Measurements from ENCODE around the gene BLMH. TPM values are rescaled to one million over a fixed set of nuclear protein-coding genes. Genes with fewer than 3 reads are reported as not detected.

The BLMH gene, protein sequence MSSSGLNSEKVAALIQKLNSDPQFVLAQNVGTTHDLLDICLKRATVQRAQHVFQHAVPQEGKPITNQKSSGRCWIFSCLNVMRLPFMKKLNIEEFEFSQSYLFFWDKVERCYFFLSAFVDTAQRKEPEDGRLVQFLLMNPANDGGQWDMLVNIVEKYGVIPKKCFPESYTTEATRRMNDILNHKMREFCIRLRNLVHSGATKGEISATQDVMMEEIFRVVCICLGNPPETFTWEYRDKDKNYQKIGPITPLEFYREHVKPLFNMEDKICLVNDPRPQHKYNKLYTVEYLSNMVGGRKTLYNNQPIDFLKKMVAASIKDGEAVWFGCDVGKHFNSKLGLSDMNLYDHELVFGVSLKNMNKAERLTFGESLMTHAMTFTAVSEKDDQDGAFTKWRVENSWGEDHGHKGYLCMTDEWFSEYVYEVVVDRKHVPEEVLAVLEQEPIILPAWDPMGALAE
- 94.3 and 100 TPM in 2 replicates for total RNA-seq (2021)
- Bru-seq, nascent RNA, result percentile 88 among the genes with signal in this experiment
- BruChase-seq, experiment 1, labeled RNA remaining after a 2-hour chase, result percentile 81 among the genes with signal in this experiment
- percentile 85 among the genes with signal in this experiment for BruChase-seq, experiment 2, labeled RNA remaining after a 6-hour chase
- long read RNA-seq, transcript BLMH-206 (1 exons, 2,079 nt), result minor isoform, 9 of 220 reads
- long read RNA-seq, transcript BLMH-201 (12 exons, 2,365 nt), result major isoform, 178 of 220 reads
- long read RNA-seq, partial matches to known transcripts, result 12 of 220 reads
- long read RNA-seq, other reads (novel, unspliced or antisense), result 19 of 220 reads

DNA sequence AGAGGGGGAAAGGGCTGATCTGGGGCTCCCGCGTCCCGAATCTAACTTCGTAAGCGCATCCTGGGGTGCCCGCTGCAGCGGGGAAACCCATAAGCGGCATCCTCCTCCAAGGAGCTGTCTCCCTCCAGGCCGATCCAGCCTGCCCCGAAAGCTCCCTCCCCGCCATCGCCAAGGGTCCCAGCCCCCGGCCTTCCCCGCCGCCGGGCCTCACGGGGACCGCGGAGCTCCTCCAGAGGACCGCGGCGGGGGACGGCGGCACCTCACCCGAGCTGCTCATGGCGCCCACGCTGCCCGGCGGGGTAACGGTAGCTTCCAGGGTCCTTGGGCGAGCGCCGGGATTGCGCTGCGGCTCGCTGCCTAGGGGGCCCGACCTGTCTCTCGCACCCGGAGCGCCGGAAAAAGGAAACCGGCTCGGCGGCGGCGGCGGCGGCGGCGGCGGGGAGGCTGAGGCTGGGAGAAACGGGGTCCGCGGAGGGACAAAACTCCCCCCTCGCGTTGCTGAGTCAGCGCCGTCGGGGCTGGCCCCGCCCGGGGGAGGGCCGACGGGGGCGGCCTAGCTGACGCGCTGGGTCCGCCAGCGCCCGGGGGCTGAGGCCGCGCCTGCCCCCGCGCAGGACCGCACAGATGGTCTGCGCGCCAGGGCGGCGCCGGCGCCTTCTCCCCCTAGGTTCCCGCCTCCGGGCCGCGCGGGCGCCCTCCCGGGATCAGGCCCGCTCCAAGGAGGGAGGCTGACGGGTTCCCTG lies at the start of gene BLMH:
TSS of gene BLMH (minus strand) at position 402 of the 743 bp plus-strand sequence. CDS start at position 277, 125 bp downstream.
- Histone ChIP-seq H3K4me3 (ENCODE audit: low read depth, low read length, poor library complexity, severe bottlenecking) (peak within 1 kb of the TSS; percentile 85), H3K36me3 (ENCODE audit: insufficient read depth, low read length, poor library complexity, severe bottlenecking) (peaks cover 25% of the 10 kb centered on the region), H3K9me3 (ENCODE audit: low read depth, low read length, poor library complexity, severe bottlenecking) (no peaks in the 10 kb centered on the region), H3K27ac (ENCODE audit: low read depth, low read length, poor library complexity, severe bottlenecking) (peak within 1 kb of the TSS; percentile 81), H3K4me1 (ENCODE audit: insufficient read depth, low read length, poor library complexity, severe bottlenecking) (peaks cover 3% of the 10 kb centered on the region), H3K27me3 (replicated peaks; ENCODE audit: insufficient read depth, low read depth, low read length, poor library complexity) (no peaks in the 10 kb centered on the region)
- TF ChIP-seq, protein P1, sequence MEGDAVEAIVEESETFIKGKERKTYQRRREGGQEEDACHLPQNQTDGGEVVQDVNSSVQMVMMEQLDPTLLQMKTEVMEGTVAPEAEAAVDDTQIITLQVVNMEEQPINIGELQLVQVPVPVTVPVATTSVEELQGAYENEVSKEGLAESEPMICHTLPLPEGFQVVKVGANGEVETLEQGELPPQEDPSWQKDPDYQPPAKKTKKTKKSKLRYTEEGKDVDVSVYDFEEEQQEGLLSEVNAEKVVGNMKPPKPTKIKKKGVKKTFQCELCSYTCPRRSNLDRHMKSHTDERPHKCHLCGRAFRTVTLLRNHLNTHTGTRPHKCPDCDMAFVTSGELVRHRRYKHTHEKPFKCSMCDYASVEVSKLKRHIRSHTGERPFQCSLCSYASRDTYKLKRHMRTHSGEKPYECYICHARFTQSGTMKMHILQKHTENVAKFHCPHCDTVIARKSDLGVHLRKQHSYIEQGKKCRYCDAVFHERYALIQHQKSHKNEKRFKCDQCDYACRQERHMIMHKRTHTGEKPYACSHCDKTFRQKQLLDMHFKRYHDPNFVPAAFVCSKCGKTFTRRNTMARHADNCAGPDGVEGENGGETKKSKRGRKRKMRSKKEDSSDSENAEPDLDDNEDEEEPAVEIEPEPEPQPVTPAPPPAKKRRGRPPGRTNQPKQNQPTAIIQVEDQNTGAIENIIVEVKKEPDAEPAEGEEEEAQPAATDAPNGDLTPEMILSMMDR (conservative IDR thresholded peaks at IDR 0.05; ENCODE audit: low read depth, low read length), result no peak
- no peak for TF ChIP-seq EZH2 (IDR thresholded peaks at IDR 0.05; ENCODE audit: borderline replicate concordance, low read depth, low read length, poor library complexity, severe bottlenecking)
- intact Hi-C loops (cut with micrococcal nuclease; ENCODE audit: unreplicated experiment), result no loop called here
- peak; percentile 88 for DNase-seq (ENCODE audit: low spot score)
- CTCF ChIA-PET, result interaction anchor here (2.5 kb wide), 1 partner anchor 45 kb away, joined by 11 read pairs; no protein-coding TSS in a partner anchor
- POLR2A ChIA-PET (ENCODE audit: low non-redundant PET), result no interaction called here
- no TSS peak for BruUV-seq (replicated peaks)

DNA sequence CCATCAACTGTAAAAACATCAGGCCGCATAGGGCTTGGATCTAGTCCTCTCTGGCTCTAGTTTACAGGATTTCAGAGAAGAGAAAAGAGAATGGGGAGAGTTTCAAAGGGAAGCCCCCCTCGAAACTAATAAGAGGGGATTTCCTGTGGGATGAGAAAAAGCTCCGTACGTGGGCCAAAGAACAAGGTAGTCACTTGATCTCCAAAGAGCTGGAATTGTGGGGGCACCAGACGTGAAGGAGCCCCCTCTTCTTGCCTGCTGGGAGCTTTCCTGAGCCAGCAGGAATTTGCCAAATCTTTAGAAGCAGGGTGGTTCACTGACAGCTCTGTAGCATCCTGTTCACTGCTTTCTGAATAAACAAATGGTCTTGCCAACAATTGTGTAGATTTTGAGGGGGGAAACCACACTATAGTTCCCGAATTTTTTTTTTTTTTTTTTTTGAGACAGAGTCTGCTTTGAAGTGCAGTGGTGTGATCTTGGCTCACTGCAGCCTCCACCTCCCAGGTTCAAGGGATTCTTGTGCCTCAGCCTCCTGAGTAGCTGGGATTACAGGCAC lies 49.1 kb upstream of the BLMH start:
- Histone ChIP-seq H3K36me3 (ENCODE audit: insufficient read depth, low read length, poor library complexity, severe bottlenecking) (no peaks in the 10 kb centered on the region), H3K27me3 (replicated peaks; ENCODE audit: insufficient read depth, low read depth, low read length, poor library complexity) (peaks cover 14% of the 10 kb centered on the region), H3K4me3 (ENCODE audit: low read depth, low read length, poor library complexity, severe bottlenecking) (no peak overlapping the region), H3K27ac (ENCODE audit: low read depth, low read length, poor library complexity, severe bottlenecking) (no peak overlapping the region), H3K9me3 (ENCODE audit: low read depth, low read length, poor library complexity, severe bottlenecking) (no peaks in the 10 kb centered on the region), H3K4me1 (ENCODE audit: insufficient read depth, low read length, poor library complexity, severe bottlenecking) (peaks cover 22% of the 10 kb centered on the region)
- no peak for TF ChIP-seq EZH2 (IDR thresholded peaks at IDR 0.05; ENCODE audit: borderline replicate concordance, low read depth, low read length, poor library complexity, severe bottlenecking)
- TF ChIP-seq, protein P1 (conservative IDR thresholded peaks at IDR 0.05; ENCODE audit: low read depth, low read length), result no peak
- no TSS peak for BruUV-seq (replicated peaks)
- ChIA-PET POLR2A (ENCODE audit: low non-redundant PET) (interaction anchor here (0.7 kb wide), 1 partner anchor 112 kb away, joined by 3 read pairs; no protein-coding TSS in a partner anchor), CTCF (interaction anchor here (0.6 to 1.1 kb wide), 5 partner anchors 14 to 633 kb away, joined by 3 to 7 read pairs (median 4); no protein-coding TSS in a partner anchor)
- DNase-seq (ENCODE audit: low spot score), result no peak
- intact Hi-C loops (cut with micrococcal nuclease; ENCODE audit: unreplicated experiment), result no loop called here

DNA sequence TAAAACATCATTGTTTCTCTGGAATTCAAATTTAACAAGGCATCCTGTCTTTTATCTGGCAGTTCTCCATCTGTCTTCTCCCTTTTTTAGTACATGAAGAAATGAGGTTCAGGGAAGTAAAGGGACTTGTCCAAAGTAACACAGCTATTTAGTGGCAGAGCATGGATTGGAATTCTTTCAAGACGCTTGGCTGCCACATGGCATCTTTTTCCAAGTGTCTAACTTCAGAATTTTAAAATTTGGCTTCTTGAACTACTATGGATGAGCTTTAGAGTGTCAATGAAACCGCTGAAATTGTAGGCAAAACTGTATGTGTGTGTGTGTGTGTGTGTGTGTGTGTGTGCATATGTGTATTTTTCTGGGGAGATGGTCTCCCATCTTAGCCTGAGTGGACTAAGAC lies 47.3 kb upstream of the BLMH start:
- H3K27me3 ChIP-seq (replicated peaks; ENCODE audit: insufficient read depth, low read depth, low read length, poor library complexity), result peaks cover 14% of the 10 kb centered on the region
- intact Hi-C loops (cut with micrococcal nuclease; ENCODE audit: unreplicated experiment), result no loop called here
- POLR2A ChIA-PET (ENCODE audit: low non-redundant PET), result no interaction called here
- no peak overlapping the region for H3K4me3 ChIP-seq (ENCODE audit: low read depth, low read length, poor library complexity, severe bottlenecking)
- CTCF ChIA-PET, result interaction anchor here (0.6 kb wide), 1 partner anchor 217 kb away, joined by 4 read pairs; no protein-coding TSS in a partner anchor
- peaks cover 20% of the 10 kb centered on the region for H3K4me1 ChIP-seq (ENCODE audit: insufficient read depth, low read length, poor library complexity, severe bottlenecking)
- no TSS peak for BruUV-seq (replicated peaks)
- H3K36me3 ChIP-seq (ENCODE audit: insufficient read depth, low read length, poor library complexity, severe bottlenecking), result no peaks in the 10 kb centered on the region
- no peak for TF ChIP-seq EZH2 (IDR thresholded peaks at IDR 0.05; ENCODE audit: borderline replicate concordance, low read depth, low read length, poor library complexity, severe bottlenecking)
- TF ChIP-seq, protein P1 (conservative IDR thresholded peaks at IDR 0.05; ENCODE audit: low read depth, low read length), result no peak
- no peak overlapping the region for H3K27ac ChIP-seq (ENCODE audit: low read depth, low read length, poor library complexity, severe bottlenecking)
- DNase-seq (ENCODE audit: low spot score), result no peak
- no peaks in the 10 kb centered on the region for H3K9me3 ChIP-seq (ENCODE audit: low read depth, low read length, poor library complexity, severe bottlenecking)

Data from A673 (cell line).